WTC11 (cell line): ENCODE measurements around the gene LCN12.
A peak's percentile ranks its signal among the peaks of the same experiment; 100 is the strongest.

Source experiments
- CTCF ChIP-seq: fragments of 200-600 bp; IDR thresholded peaks from 2 replicates; pipeline ENCODE4 v1.8.0; 2022; ENCODE audit warnings: antibody characterized with exemption
- GABPB1 ChIP-seq: sonication (generic); formaldehyde crosslinking; IDR thresholded peaks from 2 replicates; pipeline ENCODE4 v1.8.1; 2023; ENCODE audit warnings: mild to moderate bottlenecking, missing genetic modification reagents
- MYBL2 ChIP-seq: sonication (generic); formaldehyde crosslinking; IDR thresholded peaks from 2 replicates; pipeline ENCODE4 v1.8.1; 2023; ENCODE audit warnings: mild to moderate bottlenecking, moderate library complexity, missing genetic modification reagents
- NR3C1 ChIP-seq: sonication (generic); formaldehyde crosslinking; conservative IDR thresholded peaks from 2 replicates; pipeline ENCODE4 v1.8.1; 2023; ENCODE audit warnings: low read depth, mild to moderate bottlenecking, missing genetic modification reagents
- SP1 ChIP-seq: sonication (generic); formaldehyde crosslinking; conservative IDR thresholded peaks from 2 replicates; pipeline ENCODE4 v1.8.1; 2022; ENCODE audit warnings: missing genetic modification reagents
- ZNF219 ChIP-seq: sonication (generic); formaldehyde crosslinking; IDR thresholded peaks from 2 replicates; pipeline ENCODE4 v1.8.0; 2023; ENCODE audit warnings: missing genetic modification reagents, mild to moderate bottlenecking, borderline replicate concordance

- TF ChIP-seq GABPB1 (CRISPR knock-in tag) (no peak), SP1 (no peak), CTCF (peak; percentile 46), MYBL2 (no peak), ZNF219 (no peak), NR3C1 (CRISPR knock-in tag) (no peak)
These were observed 23.6 kb downstream of the LCN12 start for GRCh38 chr9:136975644-136976043.
